Stimulated activated CD4-positive, alpha-beta T cell treated with anti-CD3 and anti-CD28 coated beads, Interleukin-2, amount 100 ng/mL, for 48 hours (primary cell): ENCODE results near the gene MS4A4E.
"Not testable (repeated sequence)": the region's sequence is repeated elsewhere in the genome, so short reads cannot be mapped to it uniquely, and the experiment has no call there.

ENCODE experiments used
- DNase-seq, 2 donors: peaks; one replicate each; pipeline ENCODE4 v3.0.0-alpha.2; 2020

MS4A4E gene

DNA sequence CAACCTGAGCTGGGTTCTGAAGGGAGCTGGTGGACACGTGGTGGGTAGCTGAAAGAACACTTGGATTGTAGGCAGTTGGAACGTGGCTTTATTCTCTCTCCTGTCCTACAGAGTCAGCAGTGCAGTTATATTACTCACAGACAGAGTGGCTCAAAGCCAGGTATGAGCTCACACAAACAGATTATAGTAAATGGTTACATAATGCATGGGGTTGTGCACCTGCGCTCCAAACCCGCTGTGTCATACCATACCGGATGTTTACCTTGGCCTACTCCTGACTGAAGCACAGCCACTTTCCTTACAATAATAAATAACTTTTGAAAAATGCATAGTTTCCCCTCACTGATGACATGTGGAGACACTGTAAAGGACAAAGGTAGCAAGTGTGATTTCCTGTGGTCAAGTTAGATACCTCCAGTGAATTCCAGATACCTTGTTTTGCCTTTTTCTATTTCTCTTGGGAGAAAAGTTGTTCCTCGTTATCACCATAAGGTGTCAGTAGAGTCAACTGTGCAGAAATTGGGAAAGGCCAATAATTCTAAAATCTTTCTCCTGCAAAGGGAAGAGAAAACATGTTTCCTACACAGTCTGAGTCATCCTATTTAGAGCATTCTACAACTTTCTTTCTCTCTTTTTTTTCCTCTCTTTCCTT lies 73.5 kb downstream of the MS4A4E start:
- DNase-seq = no peak

DNA sequence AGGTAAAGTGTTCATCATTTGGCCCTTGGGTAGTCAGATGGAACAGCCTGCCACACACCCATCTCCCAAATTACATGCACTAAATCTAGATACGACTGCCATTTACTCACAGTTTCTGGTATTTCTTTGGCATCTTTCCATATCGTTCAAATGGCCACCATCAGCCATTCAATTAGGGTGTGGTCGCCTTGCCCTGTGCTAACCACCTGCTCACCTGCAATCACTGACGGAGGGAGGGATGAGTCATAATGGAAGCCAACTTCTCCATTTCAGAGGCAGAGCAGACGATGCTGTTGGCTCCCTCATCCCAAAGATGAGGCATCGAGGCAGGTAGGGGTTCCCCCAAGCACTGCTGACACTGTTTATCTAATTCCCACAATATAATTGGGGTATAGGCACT lies 74.6 kb downstream of the MS4A4E start:
- no peak for DNase-seq

GRCh38 chr11:60165951-60166350 lies 77.0 kb downstream of the MS4A4E start:
- DNase-seq = no peak

- no peak for DNase-seq
Measured at GRCh38 chr11:60165538-60165937, 77.4 kb downstream of the MS4A4E start.

- no peak for DNase-seq
Measured at GRCh38 chr11:60164550-60165075, 78.3 kb downstream of the MS4A4E start.

GRCh38 chr11:60161766-60162165 lies 81.2 kb downstream of the MS4A4E start:
- no peak for DNase-seq

- DNase-seq = no peak
Measured at GRCh38 chr11:60161107-60161506, 81.8 kb downstream of the MS4A4E start.

- no peak for DNase-seq
Measured at GRCh38 chr11:60159868-60160267, 83.1 kb downstream of the MS4A4E start.

DNA sequence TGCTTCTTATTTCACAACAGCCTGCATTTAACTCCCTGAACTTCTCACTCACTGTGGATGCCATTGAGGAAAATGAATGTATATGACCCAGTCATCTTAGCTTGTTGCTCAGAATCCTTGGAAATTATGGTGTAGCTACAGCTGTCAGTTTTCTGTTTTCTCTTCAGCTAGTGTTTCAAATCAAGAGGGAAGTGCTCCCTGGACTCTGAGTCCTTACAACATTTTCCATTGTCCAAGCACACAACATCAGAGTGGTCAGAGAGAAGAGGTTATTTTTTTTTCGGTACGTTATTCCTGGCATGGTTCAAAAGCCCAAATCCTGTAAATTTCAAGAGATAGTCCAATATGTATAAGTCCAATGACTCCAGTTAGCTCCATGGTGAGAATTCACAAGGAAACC lies 83.7 kb downstream of the MS4A4E start:
- DNase-seq = no peak

DNA sequence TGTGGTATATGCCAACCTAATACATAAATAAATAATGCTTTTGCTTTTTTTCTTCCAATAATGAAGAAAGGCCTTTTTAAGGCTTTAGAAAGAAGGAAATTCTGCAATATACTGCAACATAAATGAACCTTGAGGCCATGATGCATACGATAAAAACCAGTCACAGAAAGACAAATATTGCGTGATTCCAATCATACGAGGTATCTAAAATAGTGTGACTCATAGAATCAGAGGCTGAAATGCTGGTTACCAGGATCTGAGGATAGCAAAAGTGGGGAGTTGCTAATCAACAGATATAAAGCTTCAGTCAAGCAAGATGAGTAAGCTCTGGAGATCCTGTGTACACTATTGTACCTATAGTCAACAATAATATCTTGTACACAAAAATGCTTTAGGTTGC lies 84.3 kb downstream of the MS4A4E start:
- DNase-seq = no peak

DNA sequence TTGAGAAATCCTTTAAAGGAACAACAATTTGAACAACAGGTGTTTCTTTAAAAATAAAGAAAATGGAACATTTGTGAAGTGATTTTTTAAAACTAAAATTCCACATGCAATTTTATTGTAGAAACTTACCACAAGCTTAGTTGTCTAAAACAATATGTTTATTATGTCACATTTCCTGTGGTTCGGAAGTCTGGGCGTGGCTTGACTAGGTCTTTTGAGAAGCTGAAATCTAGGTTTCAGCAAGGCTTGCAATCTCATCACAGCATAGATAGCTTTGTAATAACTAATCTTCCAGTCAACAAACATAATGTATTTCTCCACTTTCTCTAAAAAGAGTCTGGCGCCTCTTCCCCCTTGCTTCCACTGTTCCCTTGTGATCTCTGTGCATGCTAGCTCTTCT lies 87.0 kb downstream of the MS4A4E start:
- DNase-seq = no peak

GRCh38 chr11:60152727-60153126 lies 90.2 kb downstream of the MS4A4E start:
- DNase-seq = not testable (repeated sequence)

DNA sequence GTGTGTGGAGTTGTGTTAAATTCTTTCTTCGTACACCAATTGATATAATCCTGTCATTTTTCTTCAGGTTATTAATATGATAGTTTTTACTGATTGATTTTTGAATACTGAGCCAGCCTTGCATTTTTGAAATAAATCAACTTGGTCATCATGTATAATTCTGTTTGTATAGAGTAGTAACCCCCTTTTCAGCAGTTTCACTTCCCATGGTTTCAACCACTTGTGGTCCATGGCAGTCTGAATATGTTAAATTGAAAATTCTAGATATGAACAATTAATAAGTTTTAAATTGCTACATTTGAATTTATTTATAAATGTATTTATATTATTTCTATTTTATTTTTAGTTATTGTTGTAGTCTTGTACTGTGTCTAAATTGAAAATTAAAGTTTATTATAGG lies 92.7 kb downstream of the MS4A4E start:
- no peak for DNase-seq
